Upper lobe of left lung (tissue), 4 donors: ENCODE measurements around the gene DGKG.

Experiments
- POLR2AphosphoS5 ChIP-seq, 2 donors: sonication (generic); formaldehyde crosslinking; IDR thresholded peaks; one replicate each; pipeline ENCODE4 v1.5.1; 2017; ENCODE audit warnings: antibody characterized with exemption in 2 of 2
- TF ChIP-seq, protein P1 (sequence below), 6 experiments: fragments of 450-650 bp in 4 of 6; fragments of 200-600 bp in 2 of 6; sonication (generic) in 2 of 6; IDR thresholded peaks; one replicate each; pipeline ENCODE4 v1.5.1; 2016 to 2019; ENCODE audit warnings: antibody characterized with exemption in 6 of 6

DNA sequence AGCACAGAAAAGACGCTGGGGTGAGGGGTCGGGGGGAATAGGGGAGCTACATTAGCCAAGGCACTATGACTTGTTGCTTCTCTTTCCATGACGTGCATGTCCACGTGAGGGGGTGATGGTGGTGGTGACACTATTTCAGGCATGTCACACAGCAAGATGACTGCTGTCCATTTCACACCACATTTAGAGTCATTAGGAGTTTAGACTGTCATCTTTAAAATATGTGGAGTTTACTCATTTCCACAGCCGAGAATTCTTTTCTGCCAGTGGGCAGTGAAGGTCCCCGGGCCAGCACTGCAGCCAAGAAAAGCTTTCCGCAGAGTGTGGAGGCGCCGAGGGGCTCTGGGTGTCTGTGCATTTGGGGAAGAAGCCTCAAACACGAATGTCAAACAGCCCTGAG is 954 bp upstream of the DGKG start:
- TF ChIP-seq, protein P1, sequence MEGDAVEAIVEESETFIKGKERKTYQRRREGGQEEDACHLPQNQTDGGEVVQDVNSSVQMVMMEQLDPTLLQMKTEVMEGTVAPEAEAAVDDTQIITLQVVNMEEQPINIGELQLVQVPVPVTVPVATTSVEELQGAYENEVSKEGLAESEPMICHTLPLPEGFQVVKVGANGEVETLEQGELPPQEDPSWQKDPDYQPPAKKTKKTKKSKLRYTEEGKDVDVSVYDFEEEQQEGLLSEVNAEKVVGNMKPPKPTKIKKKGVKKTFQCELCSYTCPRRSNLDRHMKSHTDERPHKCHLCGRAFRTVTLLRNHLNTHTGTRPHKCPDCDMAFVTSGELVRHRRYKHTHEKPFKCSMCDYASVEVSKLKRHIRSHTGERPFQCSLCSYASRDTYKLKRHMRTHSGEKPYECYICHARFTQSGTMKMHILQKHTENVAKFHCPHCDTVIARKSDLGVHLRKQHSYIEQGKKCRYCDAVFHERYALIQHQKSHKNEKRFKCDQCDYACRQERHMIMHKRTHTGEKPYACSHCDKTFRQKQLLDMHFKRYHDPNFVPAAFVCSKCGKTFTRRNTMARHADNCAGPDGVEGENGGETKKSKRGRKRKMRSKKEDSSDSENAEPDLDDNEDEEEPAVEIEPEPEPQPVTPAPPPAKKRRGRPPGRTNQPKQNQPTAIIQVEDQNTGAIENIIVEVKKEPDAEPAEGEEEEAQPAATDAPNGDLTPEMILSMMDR (IDR thresholded peaks at IDR 0.05), result no peak
- TF ChIP-seq POLR2AphosphoS5 (IDR thresholded peaks at IDR 0.05), result peak in 1 of 2 donors; percentile 24
